ENCODE results near the gene FCHO2.

FCHO2 gene

GRCh38 chr5:73121119-73121463, 165.2 kb downstream of the FCHO2 start:
- TF ChIP-seq, protein P1, sequence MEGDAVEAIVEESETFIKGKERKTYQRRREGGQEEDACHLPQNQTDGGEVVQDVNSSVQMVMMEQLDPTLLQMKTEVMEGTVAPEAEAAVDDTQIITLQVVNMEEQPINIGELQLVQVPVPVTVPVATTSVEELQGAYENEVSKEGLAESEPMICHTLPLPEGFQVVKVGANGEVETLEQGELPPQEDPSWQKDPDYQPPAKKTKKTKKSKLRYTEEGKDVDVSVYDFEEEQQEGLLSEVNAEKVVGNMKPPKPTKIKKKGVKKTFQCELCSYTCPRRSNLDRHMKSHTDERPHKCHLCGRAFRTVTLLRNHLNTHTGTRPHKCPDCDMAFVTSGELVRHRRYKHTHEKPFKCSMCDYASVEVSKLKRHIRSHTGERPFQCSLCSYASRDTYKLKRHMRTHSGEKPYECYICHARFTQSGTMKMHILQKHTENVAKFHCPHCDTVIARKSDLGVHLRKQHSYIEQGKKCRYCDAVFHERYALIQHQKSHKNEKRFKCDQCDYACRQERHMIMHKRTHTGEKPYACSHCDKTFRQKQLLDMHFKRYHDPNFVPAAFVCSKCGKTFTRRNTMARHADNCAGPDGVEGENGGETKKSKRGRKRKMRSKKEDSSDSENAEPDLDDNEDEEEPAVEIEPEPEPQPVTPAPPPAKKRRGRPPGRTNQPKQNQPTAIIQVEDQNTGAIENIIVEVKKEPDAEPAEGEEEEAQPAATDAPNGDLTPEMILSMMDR (IDR thresholded peaks at IDR 0.05; ENCODE audit: low read depth, low read length, missing control alignments): no peak
- H3K4me3 ChIP-seq (replicated peaks; ENCODE audit: low read depth, low read length): peak overlapping the region; percentile 57
- DNase-seq (ENCODE audit: extremely low read depth, low read depth): no peak

GRCh38 chr5:73122875-73123810, 167.3 kb downstream of the FCHO2 start:
- no peak for DNase-seq (ENCODE audit: extremely low read depth, low read depth)
- TF ChIP-seq, protein P1 (IDR thresholded peaks at IDR 0.05; ENCODE audit: low read depth, low read length, missing control alignments): no peak
- H3K4me3 ChIP-seq (replicated peaks; ENCODE audit: low read depth, low read length): no peak overlapping the region

GRCh38 chr5:73125289-73125688, 169.4 kb downstream of the FCHO2 start:
- no peak overlapping the region for H3K4me3 ChIP-seq (replicated peaks; ENCODE audit: low read depth, low read length)
- TF ChIP-seq, protein P1 (IDR thresholded peaks at IDR 0.05; ENCODE audit: low read depth, low read length, missing control alignments): no peak
- DNase-seq (ENCODE audit: extremely low read depth, low read depth): no peak

DNA sequence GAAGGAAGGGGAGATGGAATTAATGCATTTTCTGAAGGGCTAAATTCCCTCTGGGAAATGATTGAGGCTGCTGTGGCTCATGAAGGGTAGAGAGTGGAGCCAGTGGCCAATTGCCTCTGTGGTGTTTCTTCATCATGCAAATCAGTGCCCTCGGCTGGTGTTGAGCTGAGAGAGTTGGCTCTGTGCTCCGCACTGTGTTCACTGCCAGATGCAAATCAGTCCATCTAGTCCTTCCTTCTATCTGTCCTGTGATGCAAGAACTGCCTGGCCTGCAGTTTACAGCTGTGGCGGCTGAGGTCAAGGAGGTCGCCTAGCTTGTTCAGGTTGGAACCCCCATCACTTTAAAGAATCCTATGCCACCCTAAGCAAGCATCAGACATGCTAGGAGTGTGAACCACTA, 170.5 kb downstream of the FCHO2 start:
- TF ChIP-seq, protein P1 (IDR thresholded peaks at IDR 0.05; ENCODE audit: low read depth, low read length, missing control alignments): no peak
- no peak overlapping the region for H3K4me3 ChIP-seq (replicated peaks; ENCODE audit: low read depth, low read length)
- DNase-seq (ENCODE audit: extremely low read depth, low read depth): no peak

DNA sequence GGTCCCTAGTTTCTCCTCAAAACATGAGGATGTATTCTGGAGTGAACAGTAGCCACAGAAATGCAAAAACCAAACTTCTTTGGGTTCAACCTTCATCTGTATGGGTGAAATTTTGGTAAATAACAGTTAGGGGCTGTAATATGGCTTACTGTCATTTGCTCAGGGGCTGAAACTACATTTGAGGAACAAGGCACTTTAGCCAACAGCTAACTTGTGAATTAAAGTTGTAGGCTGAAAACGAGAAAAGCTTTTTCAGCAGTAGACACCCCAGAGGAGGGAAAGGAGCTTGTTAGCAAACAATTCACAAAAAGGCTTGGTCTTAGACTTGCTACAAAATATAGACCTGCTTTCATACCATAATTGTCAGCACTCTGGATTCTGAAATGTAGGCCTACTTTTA, 171.1 kb downstream of the FCHO2 start:
- DNase-seq (ENCODE audit: extremely low read depth, low read depth): no peak
- no peak overlapping the region for H3K4me3 ChIP-seq (replicated peaks; ENCODE audit: low read depth, low read length)
- TF ChIP-seq, protein P1 (IDR thresholded peaks at IDR 0.05; ENCODE audit: low read depth, low read length, missing control alignments): no peak

DNA sequence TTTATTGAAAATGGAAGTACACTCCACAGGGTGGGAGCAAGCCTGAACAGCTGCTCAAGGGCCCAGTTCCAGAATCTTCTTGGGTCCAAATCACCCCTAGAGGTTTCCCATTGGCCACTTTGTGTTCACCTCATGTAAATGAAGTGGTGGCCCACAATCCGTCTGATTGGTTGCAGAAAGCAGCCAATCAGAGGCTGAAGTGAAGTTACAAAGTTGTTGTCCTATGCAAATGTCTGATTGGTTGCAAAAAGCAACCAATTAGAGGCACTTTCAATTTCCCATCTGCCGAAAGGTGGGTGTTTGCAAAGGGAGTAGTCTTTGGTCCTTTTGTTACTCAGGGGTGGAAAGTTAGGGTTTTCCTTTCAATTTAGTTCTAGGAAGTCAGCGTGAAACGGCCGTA, 173.3 kb downstream of the FCHO2 start:
- TF ChIP-seq, protein P1 (IDR thresholded peaks at IDR 0.05; ENCODE audit: low read depth, low read length, missing control alignments): no peak
- no peak for DNase-seq (ENCODE audit: extremely low read depth, low read depth)
- H3K4me3 ChIP-seq (replicated peaks; ENCODE audit: low read depth, low read length): no peak overlapping the region

Data from HFF-Myc (cell line).